ENCODE results near the gene ALG9.

The ALG9 gene

DNA sequence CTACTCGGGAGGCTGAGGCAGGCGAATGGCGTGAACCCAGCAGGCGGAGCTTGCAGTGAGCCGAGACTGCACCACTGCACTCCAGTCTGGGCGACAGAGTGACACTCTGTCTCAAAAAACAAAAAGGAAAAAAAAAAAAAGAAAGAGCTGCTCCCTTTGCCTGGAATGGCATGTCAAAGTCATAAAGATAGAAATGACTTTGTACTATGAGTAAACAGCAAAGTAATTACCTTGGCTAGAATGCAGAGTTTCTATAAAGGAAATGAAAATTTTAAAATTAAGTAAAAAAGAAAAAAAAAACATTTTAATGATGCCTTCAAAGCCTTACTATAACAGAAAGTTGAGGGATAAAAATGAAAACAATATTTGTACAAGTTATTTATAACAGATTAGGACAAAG is 115.3 kb downstream of the ALG9 start:
- H3K4me2 ChIP-seq: no peak overlapping the region
- H3K27me3 ChIP-seq (ENCODE audit: insufficient read depth, low read depth): no peaks in the 10 kb centered on the region
- no peak overlapping the region for H3K4me3 ChIP-seq (IDR thresholded peaks at IDR 0.05; ENCODE audit: insufficient read depth, low read depth, low read length)
- no peaks in the 10 kb centered on the region for H3K79me2 ChIP-seq (ENCODE audit: insufficient read depth, low read depth)
- H3K9ac ChIP-seq: no peak overlapping the region
- no peak overlapping the region for H2AFZ ChIP-seq (ENCODE audit: low read depth)
- no peak overlapping the region for H3K27ac ChIP-seq
- no peaks in the 10 kb centered on the region for H3K4me1 ChIP-seq (ENCODE audit: low read depth, poor library complexity, severe bottlenecking)
- TF ChIP-seq, protein P1, sequence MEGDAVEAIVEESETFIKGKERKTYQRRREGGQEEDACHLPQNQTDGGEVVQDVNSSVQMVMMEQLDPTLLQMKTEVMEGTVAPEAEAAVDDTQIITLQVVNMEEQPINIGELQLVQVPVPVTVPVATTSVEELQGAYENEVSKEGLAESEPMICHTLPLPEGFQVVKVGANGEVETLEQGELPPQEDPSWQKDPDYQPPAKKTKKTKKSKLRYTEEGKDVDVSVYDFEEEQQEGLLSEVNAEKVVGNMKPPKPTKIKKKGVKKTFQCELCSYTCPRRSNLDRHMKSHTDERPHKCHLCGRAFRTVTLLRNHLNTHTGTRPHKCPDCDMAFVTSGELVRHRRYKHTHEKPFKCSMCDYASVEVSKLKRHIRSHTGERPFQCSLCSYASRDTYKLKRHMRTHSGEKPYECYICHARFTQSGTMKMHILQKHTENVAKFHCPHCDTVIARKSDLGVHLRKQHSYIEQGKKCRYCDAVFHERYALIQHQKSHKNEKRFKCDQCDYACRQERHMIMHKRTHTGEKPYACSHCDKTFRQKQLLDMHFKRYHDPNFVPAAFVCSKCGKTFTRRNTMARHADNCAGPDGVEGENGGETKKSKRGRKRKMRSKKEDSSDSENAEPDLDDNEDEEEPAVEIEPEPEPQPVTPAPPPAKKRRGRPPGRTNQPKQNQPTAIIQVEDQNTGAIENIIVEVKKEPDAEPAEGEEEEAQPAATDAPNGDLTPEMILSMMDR (conservative IDR thresholded peaks at IDR 0.05; ENCODE audit: low read depth, low read length): no peak
- H4K20me1 ChIP-seq (ENCODE audit: insufficient read depth): no peaks in the 10 kb centered on the region
- peaks cover 5% of the 10 kb centered on the region; the same call in 1 of the 2 replicates for H3K36me3 ChIP-seq (ENCODE audit: insufficient read depth)

DNA sequence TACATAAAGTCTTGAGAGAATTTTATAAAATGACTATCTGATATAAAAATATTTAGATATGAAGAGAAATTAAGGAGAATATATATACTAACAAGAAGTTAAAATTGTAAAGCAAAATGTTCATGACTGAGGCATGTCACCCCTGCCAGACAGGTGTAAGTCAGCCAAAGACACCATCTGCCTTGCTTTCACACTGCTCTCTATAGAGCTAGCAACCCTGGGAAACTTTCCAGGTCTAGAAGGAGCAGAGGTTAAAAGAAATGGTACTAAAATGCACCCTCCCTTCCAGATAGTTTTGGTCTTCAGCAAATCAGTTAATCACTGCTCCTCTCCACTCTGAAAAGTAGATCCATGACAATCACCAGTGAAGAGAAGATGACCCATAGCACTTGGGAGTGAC is 121.7 kb downstream of the ALG9 start:
- H3K27me3 ChIP-seq (ENCODE audit: insufficient read depth, low read depth): no peaks in the 10 kb centered on the region
- H3K4me2 ChIP-seq: no peak overlapping the region
- H3K79me2 ChIP-seq (ENCODE audit: insufficient read depth, low read depth): no peaks in the 10 kb centered on the region
- H3K36me3 ChIP-seq (ENCODE audit: insufficient read depth): no peaks in the 10 kb centered on the region; the same call in 1 of the 2 replicates
- no peak overlapping the region for H3K27ac ChIP-seq
- TF ChIP-seq, protein P1 (conservative IDR thresholded peaks at IDR 0.05; ENCODE audit: low read depth, low read length): no peak
- no peak overlapping the region for H3K4me3 ChIP-seq (IDR thresholded peaks at IDR 0.05; ENCODE audit: insufficient read depth, low read depth, low read length)
- no peak overlapping the region for H3K9ac ChIP-seq
- no peak overlapping the region for H2AFZ ChIP-seq (ENCODE audit: low read depth)
- H3K4me1 ChIP-seq (ENCODE audit: low read depth, poor library complexity, severe bottlenecking): no peaks in the 10 kb centered on the region
- no peaks in the 10 kb centered on the region for H4K20me1 ChIP-seq (ENCODE audit: insufficient read depth)

DNA sequence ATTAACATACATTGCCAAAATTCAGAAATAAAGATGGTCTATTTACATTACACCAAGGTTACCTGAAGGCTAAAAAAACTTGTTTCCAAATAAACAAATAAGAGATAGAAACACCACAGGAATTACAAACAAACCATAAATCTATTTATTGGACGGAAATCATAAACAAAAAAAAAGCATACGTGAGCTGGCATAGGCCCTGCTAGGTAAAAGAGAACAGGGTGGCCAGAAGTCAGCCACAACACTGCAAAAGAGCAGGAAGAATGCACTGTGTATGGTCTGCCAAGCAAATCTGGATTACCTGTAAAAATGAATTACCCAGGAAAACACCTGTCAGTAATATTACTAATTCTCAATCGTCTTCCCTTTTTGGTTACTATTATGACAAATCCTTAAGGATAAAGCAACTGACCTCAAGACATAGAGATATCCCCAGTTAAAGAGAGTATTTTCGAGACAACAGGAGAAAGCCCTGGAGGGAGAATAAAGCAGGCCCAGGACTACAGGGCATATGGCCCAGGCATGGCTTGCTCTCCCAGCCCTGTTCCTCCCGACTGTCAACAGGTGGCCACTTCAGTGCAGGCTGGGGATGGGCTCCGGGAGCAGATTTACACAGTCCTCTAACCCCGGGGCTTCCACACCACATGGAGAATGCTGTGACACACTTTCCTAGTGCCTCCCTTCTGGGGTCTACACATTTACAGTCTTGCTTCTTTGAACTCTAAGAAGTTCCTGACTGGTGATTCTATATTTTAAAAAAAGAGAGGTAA is 123.2 kb downstream of the ALG9 start:
- Histone ChIP-seq H3K79me2 (ENCODE audit: insufficient read depth, low read depth) (no peaks in the 10 kb centered on the region), H2AFZ (ENCODE audit: low read depth) (no peak overlapping the region), H3K27ac (no peak overlapping the region), H4K20me1 (ENCODE audit: insufficient read depth) (no peaks in the 10 kb centered on the region), H3K9ac (no peak overlapping the region), H3K36me3 (ENCODE audit: insufficient read depth) (no peaks in the 10 kb centered on the region; the same call in 1 of the 2 replicates), H3K27me3 (ENCODE audit: insufficient read depth, low read depth) (no peaks in the 10 kb centered on the region), H3K4me3 (IDR thresholded peaks at IDR 0.05; ENCODE audit: insufficient read depth, low read depth, low read length) (no peak overlapping the region), H3K4me1 (ENCODE audit: low read depth, poor library complexity, severe bottlenecking) (no peaks in the 10 kb centered on the region), H3K4me2 (no peak overlapping the region)
- TF ChIP-seq, protein P1 (conservative IDR thresholded peaks at IDR 0.05; ENCODE audit: low read depth, low read length): no peak

DNA sequence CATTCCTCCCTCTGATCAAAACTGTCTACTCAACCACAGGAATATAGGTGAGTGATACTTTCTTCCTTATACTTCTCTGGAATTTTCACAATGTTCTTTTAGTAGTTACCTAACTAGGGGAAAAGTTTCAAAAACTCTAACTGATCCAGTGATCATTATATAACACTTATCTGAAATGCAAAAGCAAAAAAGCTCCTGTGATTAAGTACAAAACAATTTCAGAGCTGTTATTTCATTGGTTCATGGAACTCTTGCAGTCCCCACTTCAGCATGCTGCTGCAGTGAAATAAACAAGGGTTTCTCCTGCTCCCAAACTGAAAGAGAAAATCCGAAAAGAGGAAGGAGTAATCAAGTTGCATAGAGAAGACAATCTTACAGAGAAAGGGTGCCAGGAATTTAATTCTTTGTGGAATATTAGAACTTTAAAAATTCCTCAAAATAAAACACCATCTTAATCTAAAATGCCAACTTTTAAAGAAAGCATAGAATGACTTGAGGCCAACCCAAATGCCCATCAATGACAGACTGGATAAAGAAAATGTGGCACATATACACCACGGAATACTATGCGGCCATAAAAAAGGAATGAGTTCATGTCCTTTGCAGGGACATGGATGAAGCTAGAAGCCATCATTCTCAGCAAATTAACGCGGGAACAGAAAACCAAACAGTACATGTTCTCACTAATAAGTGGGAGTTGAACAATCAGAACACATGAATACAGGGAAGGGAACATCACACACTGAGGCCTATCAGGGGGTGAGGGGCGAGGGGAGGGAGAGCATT is 125.5 kb downstream of the ALG9 start:
- Histone ChIP-seq H4K20me1 (ENCODE audit: insufficient read depth) (no peaks in the 10 kb centered on the region), H3K9ac (no peak overlapping the region), H3K4me2 (no peak overlapping the region), H3K4me3 (IDR thresholded peaks at IDR 0.05; ENCODE audit: insufficient read depth, low read depth, low read length) (no peak overlapping the region), H3K36me3 (ENCODE audit: insufficient read depth) (peaks cover 5% of the 10 kb centered on the region; the same call in 1 of the 2 replicates), H3K4me1 (ENCODE audit: low read depth, poor library complexity, severe bottlenecking) (peaks cover 3% of the 10 kb centered on the region), H2AFZ (ENCODE audit: low read depth) (no peak overlapping the region), H3K27ac (no peak overlapping the region), H3K79me2 (ENCODE audit: insufficient read depth, low read depth) (no peaks in the 10 kb centered on the region), H3K27me3 (ENCODE audit: insufficient read depth, low read depth) (no peaks in the 10 kb centered on the region)
- TF ChIP-seq, protein P1 (conservative IDR thresholded peaks at IDR 0.05; ENCODE audit: low read depth, low read length): no peak
